CD4-positive, alpha-beta T cell treated with Interleukin-10 for 1 hour (primary cell): ENCODE results near the gene RCC1.
A peak's percentile ranks its signal among the peaks of the same experiment; 100 is the strongest.
"Not testable (repeated sequence)": the region's sequence is repeated elsewhere in the genome, so short reads cannot be mapped to it uniquely, and the experiment has no call there.

Experiments
- DNase-seq: peaks from one replicate; pipeline ENCODE4 v3.0.0-alpha.2; 2020

RCC1 gene

DNA sequence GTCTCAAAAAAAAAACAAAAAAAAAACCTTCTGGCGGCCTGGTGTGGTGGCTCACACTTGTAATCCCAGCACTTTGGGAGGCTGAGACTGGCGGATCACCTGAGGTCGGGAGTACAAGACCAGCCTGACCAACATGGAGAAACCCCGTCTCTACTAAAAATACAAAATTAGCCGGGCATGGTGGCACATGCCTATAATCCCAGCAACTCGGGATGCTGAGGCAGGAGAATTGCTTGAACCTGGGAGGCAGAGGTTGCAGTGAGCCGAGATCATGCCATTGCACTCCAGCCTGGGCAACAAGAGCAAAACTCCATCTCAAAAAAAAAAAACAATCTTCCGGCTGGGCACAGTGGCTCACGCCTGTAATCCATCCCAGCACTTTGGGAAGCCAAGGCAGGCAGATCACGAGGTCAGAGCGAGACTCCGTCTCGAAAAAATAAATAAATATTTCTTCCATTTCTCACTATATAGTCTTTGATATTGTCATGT is 8.6 kb downstream of the RCC1 start:
- DNase-seq, result not testable (repeated sequence)

GRCh38 chr1:28516518-28516956 is 10.7 kb downstream of the RCC1 start:
- no peak for DNase-seq

DNA sequence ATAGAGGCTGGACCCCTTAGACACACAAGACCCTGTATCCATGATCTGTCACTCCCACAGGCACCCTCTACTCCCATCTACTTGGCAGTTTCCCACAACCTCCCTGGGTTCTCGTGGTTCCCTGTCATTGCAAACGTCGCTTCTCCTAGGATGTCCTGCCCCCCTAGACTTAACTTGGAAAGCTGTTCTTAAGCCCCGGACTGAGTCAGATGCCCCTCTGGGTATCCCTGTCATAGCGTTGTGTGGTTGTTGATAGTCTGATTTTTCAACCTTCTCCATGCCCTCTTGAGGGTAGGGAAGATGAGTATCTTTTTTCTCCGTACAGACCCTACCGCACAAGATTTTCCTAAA is 11.8 kb downstream of the RCC1 start:
- no peak for DNase-seq

GRCh38 chr1:28518000-28518744 is 12.3 kb downstream of the RCC1 start:
- DNase-seq, result peak; percentile 90

GRCh38 chr1:28518745-28519341 is 13.0 kb downstream of the RCC1 start:
- DNase-seq, result no peak

- no peak for DNase-seq
Measured at GRCh38 chr1:28519946-28520725, 14.3 kb downstream of the RCC1 start.

DNA sequence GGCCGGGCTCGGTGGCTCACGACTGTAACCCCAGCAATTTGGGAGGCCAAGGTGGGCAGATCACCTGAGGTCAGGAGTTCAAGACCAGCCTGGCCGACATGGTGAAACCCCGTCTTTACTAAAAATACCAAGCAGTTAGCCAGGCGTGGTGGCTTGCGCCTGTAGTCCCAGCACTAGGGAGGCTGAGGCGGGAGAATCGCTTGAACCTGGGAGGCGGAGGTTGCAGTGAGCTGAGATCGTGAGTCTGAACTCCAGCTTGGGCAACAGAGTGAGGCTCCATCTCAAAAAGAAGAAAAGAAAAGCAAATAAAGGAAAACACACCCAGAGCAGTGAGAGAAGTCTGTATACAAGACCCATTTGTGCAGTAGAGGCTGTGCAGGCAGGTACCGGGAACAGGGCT is 15.0 kb downstream of the RCC1 start:
- not testable (repeated sequence) for DNase-seq

GRCh38 chr1:28521502-28522164 is 15.8 kb downstream of the RCC1 start:
- DNase-seq, result no peak

GRCh38 chr1:28522537-28522936 is 16.7 kb downstream of the RCC1 start:
- not testable (repeated sequence) for DNase-seq

GRCh38 chr1:28525002-28525642 is 19.3 kb downstream of the RCC1 start:
- not testable (repeated sequence) for DNase-seq

DNA sequence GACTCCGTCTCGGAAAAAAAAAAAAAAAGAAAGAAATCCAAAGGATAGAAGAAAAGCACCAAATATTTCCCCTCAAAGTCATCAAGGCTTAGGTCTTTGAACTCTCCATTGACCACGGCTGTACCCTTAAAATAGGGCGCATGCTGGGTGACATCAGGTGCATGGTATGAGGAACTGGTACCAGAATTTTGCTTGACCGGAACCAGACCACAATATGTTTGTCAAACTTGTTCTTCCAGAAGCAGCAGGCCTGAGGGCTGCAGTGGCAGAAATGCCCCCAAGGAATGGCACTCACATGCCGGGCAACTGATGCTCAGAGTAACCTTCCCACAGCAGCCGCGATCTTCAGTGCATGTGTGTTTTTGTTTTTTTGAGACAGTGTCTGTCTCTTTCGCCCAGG is 21.0 kb downstream of the RCC1 start:
- DNase-seq, result no peak

GRCh38 chr1:28530456-28530855 is 24.6 kb downstream of the RCC1 start:
- no peak for DNase-seq

- no peak for DNase-seq
Measured at GRCh38 chr1:28534671-28535070, 28.8 kb downstream of the RCC1 start.

DNA sequence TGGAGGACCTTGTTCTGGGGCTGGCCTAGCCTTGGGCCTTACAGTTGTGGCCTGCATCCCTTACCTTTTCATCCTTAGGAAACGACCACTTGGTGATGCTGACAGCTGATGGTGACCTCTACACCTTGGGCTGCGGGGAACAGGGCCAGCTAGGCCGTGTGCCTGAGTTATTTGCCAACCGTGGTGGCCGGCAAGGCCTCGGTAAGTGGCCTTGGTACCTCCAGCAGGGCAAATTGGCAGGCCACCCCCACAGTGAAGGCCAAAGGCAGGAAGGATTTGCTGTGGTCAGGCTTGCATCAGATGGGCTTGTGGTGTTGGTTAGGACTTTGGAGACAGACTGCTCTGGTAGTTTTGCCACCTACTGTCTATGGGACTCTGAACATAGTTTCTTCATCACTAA is 29.3 kb downstream of the RCC1 start:
- DNase-seq, result no peak

DNA sequence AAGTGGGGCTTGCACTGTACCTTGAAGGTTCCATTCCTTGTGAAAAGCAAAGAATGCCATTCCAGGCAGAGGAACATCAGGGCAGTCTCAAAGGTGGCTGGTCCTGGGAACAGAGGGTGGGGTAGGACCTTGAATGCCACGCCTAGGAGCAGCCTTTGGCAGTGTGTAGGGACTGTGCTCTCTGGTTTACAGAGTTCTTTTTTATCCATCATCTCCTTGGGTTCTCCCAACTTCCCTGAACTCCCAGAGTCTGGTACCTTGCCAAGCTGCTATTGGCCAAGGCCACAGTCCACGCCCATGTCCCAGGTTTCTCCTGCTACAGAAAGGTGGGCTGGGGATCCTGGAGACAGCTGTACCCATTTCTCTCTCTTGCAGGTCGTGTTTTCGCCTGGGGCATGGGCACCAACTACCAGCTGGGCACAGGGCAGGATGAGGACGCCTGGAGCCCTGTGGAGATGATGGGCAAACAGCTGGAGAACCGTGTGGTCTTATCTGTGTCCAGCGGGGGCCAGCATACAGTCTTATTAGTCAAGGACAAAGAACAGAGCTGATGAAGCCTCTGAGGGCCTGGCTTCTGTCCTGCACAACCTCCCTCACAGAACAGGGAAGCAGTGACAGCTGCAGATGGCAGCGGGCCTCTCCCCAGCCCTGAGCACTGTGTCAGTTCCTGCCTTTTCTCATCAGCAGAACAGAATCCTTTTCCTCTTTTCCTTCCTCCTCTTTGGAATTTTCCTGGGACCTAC is 31.8 kb downstream of the RCC1 start:
- no peak for DNase-seq

DNA sequence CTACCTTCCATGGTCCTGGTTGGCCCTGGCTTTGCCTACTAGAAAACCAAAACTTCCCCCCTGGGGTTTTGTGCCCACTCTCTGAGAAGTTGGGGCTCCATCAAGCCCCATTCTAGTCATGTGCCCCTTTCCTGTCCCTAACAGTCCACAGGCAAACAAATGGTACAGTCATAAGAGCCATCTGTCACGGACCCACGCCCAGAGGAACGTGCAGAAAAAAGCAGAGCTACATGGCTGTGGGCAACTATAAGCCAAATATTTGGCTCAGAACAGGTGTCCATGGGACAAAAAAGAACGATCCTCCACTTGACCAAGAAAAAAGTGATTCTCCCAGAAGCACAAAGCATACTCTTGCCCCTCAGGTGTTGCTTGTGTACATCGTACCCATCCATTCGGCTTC is 32.4 kb downstream of the RCC1 start:
- no peak for DNase-seq

- DNase-seq, result no peak
Measured at GRCh38 chr1:28540651-28541050, 34.8 kb downstream of the RCC1 start.

GRCh38 chr1:28541414-28542015 is 35.7 kb downstream of the RCC1 start:
- DNase-seq, result not testable (repeated sequence)

DNA sequence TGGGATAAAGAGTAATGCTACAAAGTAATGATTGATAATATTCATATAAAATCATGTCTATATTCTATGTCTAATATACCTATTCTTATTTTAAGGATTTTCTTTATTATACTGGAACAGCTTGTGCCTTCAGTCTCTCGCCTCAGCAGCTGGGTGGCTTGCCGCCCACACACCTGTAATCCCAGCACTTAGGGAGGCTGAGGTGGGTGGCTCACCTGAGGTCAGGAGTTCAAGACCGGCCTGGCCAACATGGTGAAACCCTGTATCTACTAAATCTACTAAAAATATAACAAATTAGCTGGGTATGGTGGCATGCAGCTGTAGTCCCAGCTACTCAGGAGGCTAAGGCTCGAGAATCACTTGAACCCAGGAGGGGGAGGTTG is 39.4 kb downstream of the RCC1 start:
- no peak for DNase-seq

DNA sequence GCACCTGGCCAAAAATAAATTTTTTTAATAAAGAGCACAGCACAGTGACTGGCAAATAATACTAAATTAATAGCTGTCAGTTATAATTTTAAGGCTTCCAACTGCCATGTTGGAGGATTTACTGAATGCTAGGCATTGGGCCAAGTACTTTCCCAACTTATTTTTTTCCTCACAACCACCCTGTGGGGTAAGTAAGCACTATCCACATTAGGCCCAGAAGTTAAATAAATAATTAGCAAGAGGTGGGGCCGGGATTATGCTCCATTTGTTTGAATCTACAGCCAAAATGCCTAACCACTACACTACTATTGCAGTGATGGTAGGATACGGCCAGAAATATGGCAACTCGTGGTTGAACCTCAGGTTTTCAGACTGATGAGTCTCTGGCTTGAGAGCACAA is 42.5 kb downstream of the RCC1 start:
- no peak for DNase-seq

DNA sequence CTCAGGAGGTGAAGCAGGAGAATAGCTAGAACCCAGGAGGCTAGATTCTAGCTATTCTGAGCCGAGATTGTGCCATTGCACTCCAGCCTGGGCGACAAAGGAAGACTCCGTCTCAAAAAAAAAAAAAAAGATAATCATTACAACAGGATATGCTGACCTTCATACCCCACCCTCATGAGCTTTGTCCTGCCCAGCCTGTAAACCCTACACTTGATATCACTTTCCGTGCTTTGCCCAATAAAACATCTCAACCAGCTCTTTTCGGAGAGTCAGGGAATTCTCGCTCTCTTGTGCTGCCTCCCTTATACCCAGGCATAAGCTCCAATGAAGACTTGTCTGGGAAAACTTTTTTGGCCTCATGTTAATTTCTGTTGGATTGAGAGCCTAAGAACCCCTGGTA is 45.5 kb downstream of the RCC1 start:
- DNase-seq, result no peak
